ENCODE results near the gene STK16. TPM values are rescaled to one million over a fixed set of nuclear protein-coding genes. Genes with fewer than 3 reads are reported as not detected.

The STK16 gene
- total and polyA plus RNA-seq, 2 of the 13 experiments (the other 11 are each of a cell fraction or from before 2014, with no cell fraction given): 28.0 to 50.9 TPM

GRCh38 chr2:219206328-219207133, 38.7 kb upstream of the STK16 start, which contains the start of gene ZFAND2B (continued):
- peak; percentile 72; the same call in 1 of the 2 replicates for TF ChIP-seq HES4 (CRISPR knock-in tag; IDR thresholded peaks at IDR 0.05; ENCODE audit: borderline replicate concordance)
- TF ChIP-seq MAZ (IDR thresholded peaks at IDR 0.05; ENCODE audit: borderline replicate concordance, low read depth, low read length): peak; percentile 85
- peak; percentile 83; the same call in 1 of the 2 replicates for TF ChIP-seq MAZ (CRISPR knock-in tag; IDR thresholded peaks at IDR 0.05; ENCODE audit: low read depth)
- TF ChIP-seq HINFP (CRISPR knock-in tag; IDR thresholded peaks at IDR 0.05; ENCODE audit: low read depth): peak; percentile 73; the same call in 1 of the 2 replicates
- peak; percentile 66; the same call in 1 of the 2 replicates for TF ChIP-seq SP140L (CRISPR knock-in tag; IDR thresholded peaks at IDR 0.05; ENCODE audit: borderline replicate concordance)
- 0 out of 2 replicates have a peak, but pooled peaks have one; percentile 31 for TF ChIP-seq ZNF780A (CRISPR knock-in tag; IDR thresholded peaks at IDR 0.05)
- TF ChIP-seq ZNF18 (CRISPR knock-in tag; IDR thresholded peaks at IDR 0.05; ENCODE audit: insufficient replicate concordance): peak; percentile 73
- 0 out of 2 replicates have a peak, but pooled peaks have one; percentile 55 for TF ChIP-seq GTF3A (CRISPR knock-in tag; conservative IDR thresholded peaks at IDR 0.05)
- peak; percentile 81 for TF ChIP-seq POGK (CRISPR knock-in tag; conservative IDR thresholded peaks at IDR 0.05)
- peak; percentile 87; the same call in 1 of the 2 replicates for TF ChIP-seq THAP8 (CRISPR knock-in tag; IDR thresholded peaks at IDR 0.05; ENCODE audit: borderline replicate concordance)
- TF ChIP-seq ZBTB40 (IDR thresholded peaks at IDR 0.05): no peak
- TF ChIP-seq ZBTB40 (CRISPR knock-in tag; IDR thresholded peaks at IDR 0.05): peak; percentile 45; the same call in 1 of the 2 replicates
